MM.1S (cell line): ENCODE results near the gene ZFP64.

Experiments
- CTCF ChIP-seq: fragments of 300-600 bp; sonication (generic); IDR thresholded peaks from 2 replicates; pipeline ENCODE4 v1.5.1; 2016; ENCODE audit warnings: antibody characterized with exemption, low read length, mixed read lengths
- EZH2 ChIP-seq: fragments of 300-600 bp; sonication (generic); optimal IDR thresholded peaks from 2 replicates; pipeline ENCODE3; 2017; ENCODE audit warnings: low read depth, mild to moderate bottlenecking, antibody characterized with exemption, low read length, mixed read lengths
- EZH2phosphoT487 ChIP-seq: fragments of 300-600 bp; sonication (generic); IDR thresholded peaks from 2 replicates; pipeline ENCODE4 v1.6.1; 2018; ENCODE audit warnings: antibody characterized with exemption, low read length

GRCh38 chr20:52102559-52102958 is 89.0 kb downstream of the ZFP64 start:
- TF ChIP-seq CTCF (no peak), EZH2 (no peak), EZH2phosphoT487 (no peak)
